Measurements from ENCODE around the gene NCK1.
"Not testable (repeated sequence)": the region's sequence is repeated elsewhere in the genome, so short reads cannot be mapped to it uniquely, and the experiment has no call there.

DNA sequence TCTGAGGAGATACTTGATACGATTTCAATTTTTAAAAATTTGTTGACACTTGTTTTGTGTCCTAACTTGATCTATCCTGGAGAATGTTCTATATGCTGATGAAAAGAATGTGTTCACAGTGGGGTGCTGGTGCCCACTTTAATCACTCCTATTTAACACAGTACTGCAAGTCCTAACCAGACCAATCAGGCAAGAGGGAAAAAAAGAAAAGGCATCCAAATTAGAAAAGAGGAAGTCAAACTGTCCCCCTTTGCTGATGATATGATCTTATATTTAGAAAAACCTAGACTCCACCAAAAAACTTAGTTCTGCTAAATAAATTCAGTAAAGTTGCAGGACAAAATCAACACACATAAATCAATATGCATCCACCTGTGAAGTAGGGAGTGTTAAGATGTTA, 40.5 kb downstream of the NCK1 start:
- not testable (repeated sequence) for TF ChIP-seq POLR2AphosphoS5 (IDR thresholded peaks at IDR 0.05; ENCODE audit: low read depth); EZH2 (IDR thresholded peaks at IDR 0.05; ENCODE audit: low read depth, unreplicated experiment); EZH2phosphoT487 (IDR thresholded peaks at IDR 0.05; ENCODE audit: unreplicated experiment); JUNB (IDR thresholded peaks at IDR 0.05; ENCODE audit: unreplicated experiment); ZNF331 (CRISPR knock-in tag; IDR thresholded peaks at IDR 0.05; ENCODE audit: low read depth); STAT1 (IDR thresholded peaks at IDR 0.05; ENCODE audit: unreplicated experiment); ZNF114 (CRISPR knock-in tag; IDR thresholded peaks at IDR 0.05)
- TF ChIP-seq, protein P1, sequence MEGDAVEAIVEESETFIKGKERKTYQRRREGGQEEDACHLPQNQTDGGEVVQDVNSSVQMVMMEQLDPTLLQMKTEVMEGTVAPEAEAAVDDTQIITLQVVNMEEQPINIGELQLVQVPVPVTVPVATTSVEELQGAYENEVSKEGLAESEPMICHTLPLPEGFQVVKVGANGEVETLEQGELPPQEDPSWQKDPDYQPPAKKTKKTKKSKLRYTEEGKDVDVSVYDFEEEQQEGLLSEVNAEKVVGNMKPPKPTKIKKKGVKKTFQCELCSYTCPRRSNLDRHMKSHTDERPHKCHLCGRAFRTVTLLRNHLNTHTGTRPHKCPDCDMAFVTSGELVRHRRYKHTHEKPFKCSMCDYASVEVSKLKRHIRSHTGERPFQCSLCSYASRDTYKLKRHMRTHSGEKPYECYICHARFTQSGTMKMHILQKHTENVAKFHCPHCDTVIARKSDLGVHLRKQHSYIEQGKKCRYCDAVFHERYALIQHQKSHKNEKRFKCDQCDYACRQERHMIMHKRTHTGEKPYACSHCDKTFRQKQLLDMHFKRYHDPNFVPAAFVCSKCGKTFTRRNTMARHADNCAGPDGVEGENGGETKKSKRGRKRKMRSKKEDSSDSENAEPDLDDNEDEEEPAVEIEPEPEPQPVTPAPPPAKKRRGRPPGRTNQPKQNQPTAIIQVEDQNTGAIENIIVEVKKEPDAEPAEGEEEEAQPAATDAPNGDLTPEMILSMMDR (conservative IDR thresholded peaks at IDR 0.05; ENCODE audit: low read depth in 2 of 2), result not testable (repeated sequence)
- TF ChIP-seq, protein P2, sequence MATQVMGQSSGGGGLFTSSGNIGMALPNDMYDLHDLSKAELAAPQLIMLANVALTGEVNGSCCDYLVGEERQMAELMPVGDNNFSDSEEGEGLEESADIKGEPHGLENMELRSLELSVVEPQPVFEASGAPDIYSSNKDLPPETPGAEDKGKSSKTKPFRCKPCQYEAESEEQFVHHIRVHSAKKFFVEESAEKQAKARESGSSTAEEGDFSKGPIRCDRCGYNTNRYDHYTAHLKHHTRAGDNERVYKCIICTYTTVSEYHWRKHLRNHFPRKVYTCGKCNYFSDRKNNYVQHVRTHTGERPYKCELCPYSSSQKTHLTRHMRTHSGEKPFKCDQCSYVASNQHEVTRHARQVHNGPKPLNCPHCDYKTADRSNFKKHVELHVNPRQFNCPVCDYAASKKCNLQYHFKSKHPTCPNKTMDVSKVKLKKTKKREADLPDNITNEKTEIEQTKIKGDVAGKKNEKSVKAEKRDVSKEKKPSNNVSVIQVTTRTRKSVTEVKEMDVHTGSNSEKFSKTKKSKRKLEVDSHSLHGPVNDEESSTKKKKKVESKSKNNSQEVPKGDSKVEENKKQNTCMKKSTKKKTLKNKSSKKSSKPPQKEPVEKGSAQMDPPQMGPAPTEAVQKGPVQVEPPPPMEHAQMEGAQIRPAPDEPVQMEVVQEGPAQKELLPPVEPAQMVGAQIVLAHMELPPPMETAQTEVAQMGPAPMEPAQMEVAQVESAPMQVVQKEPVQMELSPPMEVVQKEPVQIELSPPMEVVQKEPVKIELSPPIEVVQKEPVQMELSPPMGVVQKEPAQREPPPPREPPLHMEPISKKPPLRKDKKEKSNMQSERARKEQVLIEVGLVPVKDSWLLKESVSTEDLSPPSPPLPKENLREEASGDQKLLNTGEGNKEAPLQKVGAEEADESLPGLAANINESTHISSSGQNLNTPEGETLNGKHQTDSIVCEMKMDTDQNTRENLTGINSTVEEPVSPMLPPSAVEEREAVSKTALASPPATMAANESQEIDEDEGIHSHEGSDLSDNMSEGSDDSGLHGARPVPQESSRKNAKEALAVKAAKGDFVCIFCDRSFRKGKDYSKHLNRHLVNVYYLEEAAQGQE (IDR thresholded peaks at IDR 0.05; ENCODE audit: unreplicated experiment), result not testable (repeated sequence)
- TF ChIP-seq, protein P3, sequence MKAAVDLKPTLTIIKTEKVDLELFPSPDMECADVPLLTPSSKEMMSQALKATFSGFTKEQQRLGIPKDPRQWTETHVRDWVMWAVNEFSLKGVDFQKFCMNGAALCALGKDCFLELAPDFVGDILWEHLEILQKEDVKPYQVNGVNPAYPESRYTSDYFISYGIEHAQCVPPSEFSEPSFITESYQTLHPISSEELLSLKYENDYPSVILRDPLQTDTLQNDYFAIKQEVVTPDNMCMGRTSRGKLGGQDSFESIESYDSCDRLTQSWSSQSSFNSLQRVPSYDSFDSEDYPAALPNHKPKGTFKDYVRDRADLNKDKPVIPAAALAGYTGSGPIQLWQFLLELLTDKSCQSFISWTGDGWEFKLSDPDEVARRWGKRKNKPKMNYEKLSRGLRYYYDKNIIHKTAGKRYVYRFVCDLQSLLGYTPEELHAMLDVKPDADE (IDR thresholded peaks at IDR 0.05), result not testable (repeated sequence)
